Endothelial cell of umbilical vein (primary cell): ENCODE measurements around the gene CYP3A5. TPM values are rescaled to one million over a fixed set of nuclear protein-coding genes. Genes with fewer than 3 reads are reported as not detected.

Experiments
- BruUV-seq: library from RNA; stranded (reverse); fragments of 400-500 nt; replicated peaks from 2 replicates; lab custom pipeline; 2021; lab: Mats Ljungman, UMichigan
- CTCF ChIA-PET: fragments of 300-600, 350-600 bp; sonication (Branson Sonifier 250); formaldehyde crosslinking; loops from one replicate; lab custom pipeline; 2021; ENCODE audit warnings: antibody characterized with exemption, inconsistent platforms; lab: Charles Lee
- POLR2A ChIA-PET: fragments of 300-600, 350-600 bp; sonication (Branson Sonifier 250); formaldehyde crosslinking; loops from one replicate; lab custom pipeline; 2021; ENCODE audit warnings: antibody characterized with exemption, inconsistent platforms; lab: Charles Lee
- DNase-seq: peaks from one replicate; pipeline ENCODE4 v3.0.0-alpha.2; 2011; ENCODE audit warnings: low read depth, low spot score
- FAIRE-seq: peaks from 2 replicates; lab custom pipeline; 2011; peaks lifted over from hg19 to GRCh38; lab: Jason Lieb, UNC
- H2AFZ ChIP-seq: 2 replicates; pipeline ENCODE4 v1.6.0; 2012; ENCODE audit warnings: low read depth, low read length, control low read depth, inconsistent platforms
- H3K27ac ChIP-seq: 2 replicates; pipeline ENCODE4 v1.5.1; 2011; ENCODE audit warnings: low read depth, mild to moderate bottlenecking, control low read depth, low read length, moderate library complexity; ENCODE audit not compliant: insufficient read depth
- H3K27me3 ChIP-seq, 2 experiments: 2 replicates each; pipeline versions ENCODE4 v1.6.0 to v1.6.1; 2011; ENCODE audit warnings: low read length in 2 of 2, mixed read lengths in 1 of 2; ENCODE audit not compliant: control insufficient read depth in 2 of 2, insufficient read depth in 2 of 2
- H3K36me3 ChIP-seq, 2 experiments: 2 replicates in 1 of 2; 3 replicates in 1 of 2; pipeline ENCODE4 v1.5.1; 2011; ENCODE audit warnings: low read length in 2 of 2, mild to moderate bottlenecking in 1 of 2, moderate library complexity in 1 of 2; ENCODE audit not compliant: control insufficient read depth in 2 of 2, insufficient read depth in 2 of 2; ENCODE audit errors: extremely low read depth in 1 of 2
- H3K4me1 ChIP-seq: 3 replicates; pipeline ENCODE4 v1.5.1; 2011; ENCODE audit warnings: mild to moderate bottlenecking, low read length; ENCODE audit not compliant: control insufficient read depth, insufficient read depth; ENCODE audit errors: extremely low read depth
- H3K4me2 ChIP-seq: 2 replicates; pipeline ENCODE4 v1.6.1; 2011; ENCODE audit warnings: low read length, control low read depth, mixed read lengths; ENCODE audit not compliant: insufficient read depth
- H3K4me3 ChIP-seq, 3 experiments: fragments of 200-600 bp in 1 of 3; sonication (generic), shearing (Covaris generic) in 1 of 3; replicated peaks in 1 of 3; 2 replicates each; pipeline ENCODE4 v1.5.1; 2011 to 2016; ENCODE audit warnings: control low read depth in 3 of 3, low read length in 3 of 3, mild to moderate bottlenecking in 2 of 3, inconsistent platforms in 1 of 3, low read depth in 1 of 3, moderate library complexity in 1 of 3; ENCODE audit not compliant: insufficient read depth in 1 of 3
- H3K79me2 ChIP-seq: 2 replicates; pipeline ENCODE4 v1.6.0; 2012; ENCODE audit warnings: low read length, inconsistent platforms; ENCODE audit not compliant: control insufficient read depth, insufficient read depth
- H3K9ac ChIP-seq: replicated peaks from 2 replicates; pipeline ENCODE3; 2011; ENCODE audit warnings: low read length, control low read depth; ENCODE audit not compliant: insufficient read depth; ENCODE audit errors: extremely low read depth
- H3K9me1 ChIP-seq: replicated peaks from 3 replicates; pipeline ENCODE4 v1.6.0; 2011; ENCODE audit warnings: mild to moderate bottlenecking, low read length; ENCODE audit not compliant: control insufficient read depth, insufficient read depth; ENCODE audit errors: extremely low read depth
- H3K9me3 ChIP-seq: replicated peaks from 2 replicates; pipeline ENCODE4 v1.5.1; 2012; ENCODE audit warnings: low read length, inconsistent platforms; ENCODE audit not compliant: control insufficient read depth, insufficient read depth
- H4K20me1 ChIP-seq: replicated peaks from 2 replicates; pipeline ENCODE3; 2011; ENCODE audit warnings: mild to moderate bottlenecking, low read length; ENCODE audit not compliant: control insufficient read depth, insufficient read depth; ENCODE audit errors: extremely low read depth
- EZH2 ChIP-seq: IDR thresholded peaks from 2 replicates; pipeline ENCODE4 v1.6.1; 2012; ENCODE audit warnings: borderline replicate concordance, low read depth, mild to moderate bottlenecking, moderate library complexity, low read length, inconsistent platforms; ENCODE audit not compliant: severe bottlenecking
- FOS ChIP-seq: IDR thresholded peaks from 2 replicates; pipeline ENCODE4 v1.6.1; 2011; ENCODE audit warnings: mild to moderate bottlenecking, low read length, moderate library complexity, borderline replicate concordance; ENCODE audit not compliant: insufficient read depth
- GATA2 ChIP-seq: IDR thresholded peaks from 2 replicates; pipeline ENCODE4 v1.7.0; 2011; ENCODE audit warnings: low read depth, mild to moderate bottlenecking, moderate library complexity, mixed read lengths, low read length; ENCODE audit not compliant: insufficient read length, insufficient read depth
- JUN ChIP-seq: IDR thresholded peaks from 2 replicates; pipeline ENCODE4 v1.6.1; 2011; ENCODE audit warnings: borderline replicate concordance, low read depth; ENCODE audit not compliant: insufficient read length, insufficient read depth
- MYC ChIP-seq: IDR thresholded peaks from one replicate; pipeline ENCODE4 v1.6.1; 2011; ENCODE audit warnings: mild to moderate bottlenecking, low read depth, low read length
- POLR2A ChIP-seq: IDR thresholded peaks from 2 replicates; pipeline ENCODE4 v1.6.1; 2012; ENCODE audit warnings: low read depth, mild to moderate bottlenecking, control low read depth, low read length
- POLR2AphosphoS5 ChIP-seq: IDR thresholded peaks from 2 replicates; pipeline ENCODE4 v1.6.1; 2012; ENCODE audit warnings: low read depth, mild to moderate bottlenecking, control low read depth, low read length, moderate library complexity; ENCODE audit not compliant: insufficient read depth
- dilution Hi-C: fragments of 300-500 bp; cut with MboI; formaldehyde crosslinking; loops from one replicate; pipeline ENCODE4 v1.15.0; 2019; ENCODE audit warnings: low sequenced_read_pairs; ENCODE audit not compliant: extremely low pct_ligation_motif_present
- intact Hi-C: fragments of 100-400 bp; cut with micrococcal nuclease; formaldehyde crosslinking; loops from one replicate; pipeline ENCODE4 v1.10.0; 2022
- polyA plus RNA-seq, 4 experiments: library from polyadenylated mRNA; depleted of rRNA in 3 of 4; stranded (reverse) in 3 of 4; unstranded in 1 of 4; fragments of >200 nt; gene quantifications; 2 replicates each; pipeline versions ENCODE4 v1.2.1 to v1.2.3, GENCODE V29; 2011 to 2012; ENCODE audit warnings: missing spikeins in 1 of 4
- total RNA-seq: library from RNA; stranded (reverse); gene quantifications from 2 replicates; pipeline ENCODE4 v1.2.3, GENCODE V29; 2021
- TF ChIP-seq, protein P1 (sequence below): IDR thresholded peaks from 2 replicates; pipeline ENCODE4 v1.6.1; 2011; ENCODE audit not compliant: insufficient read depth, insufficient read length
- TF ChIP-seq, protein P2 (sequence below), 2 donors: IDR thresholded peaks; 1 replicate in 1 of 2; 2 replicates in 1 of 2; pipeline ENCODE4 v1.5.1; 2011; ENCODE audit warnings: low read length in 2 of 2, mild to moderate bottlenecking in 2 of 2, moderate library complexity in 2 of 2, control low read depth in 1 of 2, inconsistent platforms in 1 of 2, low read depth in 1 of 2; ENCODE audit not compliant: insufficient read depth in 1 of 2; ENCODE audit errors: extremely low read depth in 1 of 2

Gene CYP3A5
- total and polyA plus RNA-seq, 2 donors (not counting 3 experiments of a cell fraction or from before 2014, with no cell fraction given): not detected

DNA sequence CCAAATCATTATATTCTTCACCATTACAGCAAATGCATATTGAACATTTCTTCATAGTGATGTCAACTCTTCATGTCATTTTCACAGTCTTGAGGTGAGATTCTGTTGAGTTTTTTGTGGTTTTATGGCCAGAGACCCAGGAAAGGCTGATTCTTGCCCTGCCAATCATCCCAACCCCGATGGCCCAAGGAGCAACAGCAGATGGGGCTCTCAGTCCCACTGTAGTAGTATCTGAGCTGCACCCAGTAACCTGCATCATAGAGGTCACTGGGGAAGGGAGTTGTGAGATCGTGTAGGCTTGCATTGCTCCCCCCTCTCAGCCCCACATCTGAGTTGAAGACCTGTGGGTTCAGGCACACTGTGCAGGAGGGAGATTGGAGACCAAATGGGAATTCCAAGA lies 36.3 kb downstream of the CYP3A5 start:
- DNase-seq: no peak
- Histone ChIP-seq H3K27me3 (no peaks in the 10 kb centered on the region), H2AFZ (no peak overlapping the region), H3K9me3 (no peaks in the 10 kb centered on the region), H3K9ac (no peak overlapping the region), H3K4me1 (no peaks in the 10 kb centered on the region), H3K4me2 (no peak overlapping the region), H3K79me2 (no peaks in the 10 kb centered on the region), H4K20me1 (no peaks in the 10 kb centered on the region), H3K27ac (no peak overlapping the region), H3K9me1 (no peaks in the 10 kb centered on the region), H3K36me3 (no peaks in the 10 kb centered on the region), H3K4me3 (no peak overlapping the region)
- CTCF ChIA-PET: no interaction called here
- TF ChIP-seq FOS (no peak), POLR2AphosphoS5 (no peak), MYC (no peak), JUN (no peak), GATA2 (no peak), POLR2A (no peak), EZH2 (no peak)
- TF ChIP-seq, protein P1, sequence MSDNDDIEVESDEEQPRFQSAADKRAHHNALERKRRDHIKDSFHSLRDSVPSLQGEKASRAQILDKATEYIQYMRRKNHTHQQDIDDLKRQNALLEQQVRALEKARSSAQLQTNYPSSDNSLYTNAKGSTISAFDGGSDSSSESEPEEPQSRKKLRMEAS: no peak
- TF ChIP-seq, protein P2, sequence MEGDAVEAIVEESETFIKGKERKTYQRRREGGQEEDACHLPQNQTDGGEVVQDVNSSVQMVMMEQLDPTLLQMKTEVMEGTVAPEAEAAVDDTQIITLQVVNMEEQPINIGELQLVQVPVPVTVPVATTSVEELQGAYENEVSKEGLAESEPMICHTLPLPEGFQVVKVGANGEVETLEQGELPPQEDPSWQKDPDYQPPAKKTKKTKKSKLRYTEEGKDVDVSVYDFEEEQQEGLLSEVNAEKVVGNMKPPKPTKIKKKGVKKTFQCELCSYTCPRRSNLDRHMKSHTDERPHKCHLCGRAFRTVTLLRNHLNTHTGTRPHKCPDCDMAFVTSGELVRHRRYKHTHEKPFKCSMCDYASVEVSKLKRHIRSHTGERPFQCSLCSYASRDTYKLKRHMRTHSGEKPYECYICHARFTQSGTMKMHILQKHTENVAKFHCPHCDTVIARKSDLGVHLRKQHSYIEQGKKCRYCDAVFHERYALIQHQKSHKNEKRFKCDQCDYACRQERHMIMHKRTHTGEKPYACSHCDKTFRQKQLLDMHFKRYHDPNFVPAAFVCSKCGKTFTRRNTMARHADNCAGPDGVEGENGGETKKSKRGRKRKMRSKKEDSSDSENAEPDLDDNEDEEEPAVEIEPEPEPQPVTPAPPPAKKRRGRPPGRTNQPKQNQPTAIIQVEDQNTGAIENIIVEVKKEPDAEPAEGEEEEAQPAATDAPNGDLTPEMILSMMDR (IDR thresholded peaks at IDR 0.05; ENCODE audit: extremely low read depth in 1 of 2, insufficient read depth in 1 of 2, low read depth in 1 of 2, low read length in 2 of 2): no peak
- POLR2A ChIA-PET: no interaction called here
- intact Hi-C loops: no loop called here
- BruUV-seq: no TSS peak
- dilution Hi-C loops: no loop called here
- no peak for FAIRE-seq
